ENCODE results near the gene TNIK. TPM values are rescaled to one million over a fixed set of nuclear protein-coding genes. Genes with fewer than 3 reads are reported as not detected.

Gene TNIK
- 5.2 and 5.8 TPM in 2 replicates for total RNA-seq (2014; rRNA removed; shearing (Covaris generic))

GRCh38 chr3:171459942-171460724 lies at the start of gene TNIK:
TNIK (minus strand) TSS chr3:171460405; CDS start chr3:171460063, 342 bp downstream.

GRCh38 chr3:171026597-171027293 lies 433.5 kb downstream of the TNIK start, which contains the start of gene SLC2A2:
SLC2A2 (minus strand) TSS chr3:171026720; CDS start chr3:171026670, 50 bp downstream.

Small RNA genes within 50 kb of the gene (small RNA-seq; reads per million reads assigned to genes)
- gene MIR569, result not detected
- not detected for gene RF00019
- gene RNU6-348P, result not detected

Data from A375 (cell line).